Measurements from ENCODE around the gene LPCAT2. TPM values are rescaled to one million over a fixed set of nuclear protein-coding genes. Genes with fewer than 3 reads are reported as not detected.

The LPCAT2 gene
- polyA plus RNA-seq, 1 donor: 6.1 TPM

GRCh38 chr16:55568207-55568606 is 59.3 kb downstream of the LPCAT2 start:
- H3K36me3 ChIP-seq (ENCODE audit: control insufficient read depth, insufficient read depth, low read length): no peaks in the 10 kb centered on the region
- 70% methylated on average over 3 of the region's 3 CpGs for WGBS (ENCODE audit: insufficient coverage, low lambda C conversion rate)
- no peaks in the 10 kb centered on the region for H3K4me1 ChIP-seq (ENCODE audit: control insufficient read depth, insufficient read depth, low read length)
- H3K27ac ChIP-seq (ENCODE audit: low read length): no peak overlapping the region
- no peaks in the 10 kb centered on the region for H3K9me3 ChIP-seq (ENCODE audit: control insufficient read depth, low read depth, low read length)
- DNase-seq: no peak
- no peaks in the 10 kb centered on the region for H3K27me3 ChIP-seq (ENCODE audit: control insufficient read depth, insufficient read depth, low read length)
- H3K4me3 ChIP-seq (ENCODE audit: low read length): no peak overlapping the region

DNA sequence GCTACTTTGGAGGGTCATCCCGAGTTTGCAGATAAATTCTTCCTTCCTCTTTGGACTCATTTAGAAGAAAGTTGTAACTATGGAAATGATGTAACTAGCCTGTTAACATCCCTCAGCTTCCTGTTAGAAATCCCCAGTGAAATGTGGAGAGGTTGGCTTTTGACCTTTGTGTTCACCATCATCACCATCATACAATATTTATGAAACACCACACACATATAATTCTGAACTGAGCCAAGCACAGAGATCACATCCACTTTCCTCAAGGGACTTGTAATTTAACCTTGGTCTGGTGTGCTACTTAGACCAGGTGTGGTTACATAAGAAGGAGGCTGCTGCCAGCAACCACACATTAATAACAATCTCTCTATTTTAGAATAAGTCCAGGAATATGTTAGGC is 60.2 kb downstream of the LPCAT2 start:
- no peaks in the 10 kb centered on the region for H3K36me3 ChIP-seq (ENCODE audit: control insufficient read depth, insufficient read depth, low read length)
- H3K4me1 ChIP-seq (ENCODE audit: control insufficient read depth, insufficient read depth, low read length): no peaks in the 10 kb centered on the region
- no peaks in the 10 kb centered on the region for H3K27me3 ChIP-seq (ENCODE audit: control insufficient read depth, insufficient read depth, low read length)
- no peak overlapping the region for H3K27ac ChIP-seq (ENCODE audit: low read length)
- no peak overlapping the region for H3K4me3 ChIP-seq (ENCODE audit: low read length)
- WGBS (ENCODE audit: insufficient coverage, low lambda C conversion rate): no CpG with 5 or more reads among the region's 1 CpG
- DNase-seq: no peak
- no peaks in the 10 kb centered on the region for H3K9me3 ChIP-seq (ENCODE audit: control insufficient read depth, low read depth, low read length)

DNA sequence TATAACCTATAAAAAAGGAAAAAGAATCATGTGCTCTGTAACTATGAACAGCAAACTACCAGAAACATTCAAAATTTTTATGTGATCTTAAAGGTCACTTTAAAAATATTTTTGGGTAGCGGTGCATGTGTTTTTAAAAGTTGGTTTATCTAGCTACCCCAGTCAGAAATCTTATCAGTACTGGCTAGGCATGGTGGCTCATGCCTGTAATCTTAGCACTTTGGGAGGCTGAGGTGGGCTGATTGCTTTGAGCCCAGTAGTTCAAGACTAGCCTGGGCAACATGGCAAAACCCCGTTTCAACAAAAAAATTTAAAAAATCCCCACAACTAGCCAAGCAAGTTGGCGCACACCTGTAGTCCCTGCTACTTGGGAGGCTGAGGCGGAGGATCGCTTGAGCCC is 61.3 kb downstream of the LPCAT2 start:
- Histone ChIP-seq H3K4me1 (ENCODE audit: control insufficient read depth, insufficient read depth, low read length) (no peaks in the 10 kb centered on the region), H3K4me3 (ENCODE audit: low read length) (no peak overlapping the region), H3K27ac (ENCODE audit: low read length) (no peak overlapping the region), H3K9me3 (ENCODE audit: control insufficient read depth, low read depth, low read length) (no peaks in the 10 kb centered on the region), H3K27me3 (ENCODE audit: control insufficient read depth, insufficient read depth, low read length) (no peaks in the 10 kb centered on the region), H3K36me3 (ENCODE audit: control insufficient read depth, insufficient read depth, low read length) (no peaks in the 10 kb centered on the region)
- no peak for DNase-seq
- WGBS (ENCODE audit: insufficient coverage, low lambda C conversion rate): 100% methylated on average over 1 of the region's 5 CpGs

DNA sequence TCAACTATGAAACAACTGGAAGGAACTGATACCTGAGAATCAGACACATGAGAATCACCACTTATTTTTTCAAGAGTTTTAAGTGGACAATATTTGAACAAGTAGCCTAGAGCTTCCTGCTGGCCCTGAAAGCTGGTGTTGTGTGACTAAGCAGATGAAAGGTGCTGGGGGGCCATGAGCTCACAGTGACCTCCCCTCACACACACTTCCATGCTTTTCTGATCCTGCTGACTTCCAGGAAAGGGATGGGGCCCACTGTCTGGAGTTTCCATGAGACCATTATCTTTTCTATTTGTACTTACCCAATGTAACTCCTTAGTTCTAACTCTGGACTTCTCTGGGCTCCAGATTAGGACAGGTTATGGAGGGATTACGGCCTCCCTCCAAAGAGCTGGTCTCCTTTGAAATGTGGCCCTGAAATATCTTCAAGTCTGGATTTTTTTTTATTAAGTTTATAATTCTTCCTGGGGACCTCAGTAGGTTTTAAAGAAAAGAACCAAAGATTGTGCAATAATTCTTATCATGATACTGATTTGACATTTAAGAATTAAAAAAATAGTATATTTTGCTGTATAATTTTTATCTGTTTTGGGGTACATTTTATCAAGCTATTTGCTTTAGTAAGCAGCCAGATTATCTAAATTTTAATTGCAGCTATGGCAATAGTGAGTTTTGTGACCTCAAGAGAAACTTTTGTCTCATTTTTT is 62.5 kb downstream of the LPCAT2 start:
- no CpG with 5 or more reads among the region's 1 CpG for WGBS (ENCODE audit: insufficient coverage, low lambda C conversion rate)
- no peaks in the 10 kb centered on the region for H3K9me3 ChIP-seq (ENCODE audit: control insufficient read depth, low read depth, low read length)

GRCh38 chr16:55572439-55572838 is 63.6 kb downstream of the LPCAT2 start:
- no peak overlapping the region for H3K4me3 ChIP-seq (ENCODE audit: low read length)
- no peak for DNase-seq
- H3K4me1 ChIP-seq (ENCODE audit: control insufficient read depth, insufficient read depth, low read length): no peaks in the 10 kb centered on the region
- H3K9me3 ChIP-seq (ENCODE audit: control insufficient read depth, low read depth, low read length): no peaks in the 10 kb centered on the region
- H3K27me3 ChIP-seq (ENCODE audit: control insufficient read depth, insufficient read depth, low read length): no peaks in the 10 kb centered on the region
- WGBS (ENCODE audit: insufficient coverage, low lambda C conversion rate): no CpG with 5 or more reads among the region's 4 CpGs
- no peak overlapping the region for H3K27ac ChIP-seq (ENCODE audit: low read length)
- H3K36me3 ChIP-seq (ENCODE audit: control insufficient read depth, insufficient read depth, low read length): no peaks in the 10 kb centered on the region

More for the DNA sequence above, 62.5 kb downstream of the LPCAT2 start:
- Histone ChIP-seq H3K27me3 (ENCODE audit: control insufficient read depth, insufficient read depth, low read length) (no peaks in the 10 kb centered on the region), H3K36me3 (ENCODE audit: control insufficient read depth, insufficient read depth, low read length) (no peaks in the 10 kb centered on the region), H3K27ac (ENCODE audit: low read length) (no peak overlapping the region), H3K4me1 (ENCODE audit: control insufficient read depth, insufficient read depth, low read length) (no peaks in the 10 kb centered on the region), H3K4me3 (ENCODE audit: low read length) (no peak overlapping the region)
- DNase-seq: no peak

DNA sequence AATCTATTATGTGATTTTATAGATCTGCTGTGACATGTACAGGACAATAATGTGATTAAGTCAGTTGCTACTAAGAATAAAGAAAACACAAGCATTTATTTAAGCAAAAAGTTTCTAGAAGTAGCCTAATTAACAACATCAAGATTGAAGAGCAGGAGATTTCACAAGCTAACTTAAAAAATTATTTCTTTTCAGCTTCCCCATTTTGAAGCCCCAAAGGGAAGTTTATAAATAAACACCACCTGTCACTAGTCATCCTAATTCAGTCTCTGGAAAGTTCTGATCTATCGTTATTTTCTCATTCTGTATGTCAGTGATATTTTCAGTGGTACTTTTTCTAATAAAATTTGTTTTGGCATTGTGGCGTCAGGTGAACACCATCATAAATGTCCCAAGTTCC is 65.9 kb downstream of the LPCAT2 start:
- WGBS (ENCODE audit: insufficient coverage, low lambda C conversion rate): no CpG with 5 or more reads among the region's 2 CpGs
- DNase-seq: no peak
- H3K27ac ChIP-seq (ENCODE audit: low read length): no peak overlapping the region
- H3K9me3 ChIP-seq (ENCODE audit: control insufficient read depth, low read depth, low read length): no peaks in the 10 kb centered on the region
- H3K36me3 ChIP-seq (ENCODE audit: control insufficient read depth, insufficient read depth, low read length): peaks cover 2% of the 10 kb centered on the region
- no peak overlapping the region for H3K4me3 ChIP-seq (ENCODE audit: low read length)
- H3K4me1 ChIP-seq (ENCODE audit: control insufficient read depth, insufficient read depth, low read length): no peaks in the 10 kb centered on the region
- H3K27me3 ChIP-seq (ENCODE audit: control insufficient read depth, insufficient read depth, low read length): no peaks in the 10 kb centered on the region

DNA sequence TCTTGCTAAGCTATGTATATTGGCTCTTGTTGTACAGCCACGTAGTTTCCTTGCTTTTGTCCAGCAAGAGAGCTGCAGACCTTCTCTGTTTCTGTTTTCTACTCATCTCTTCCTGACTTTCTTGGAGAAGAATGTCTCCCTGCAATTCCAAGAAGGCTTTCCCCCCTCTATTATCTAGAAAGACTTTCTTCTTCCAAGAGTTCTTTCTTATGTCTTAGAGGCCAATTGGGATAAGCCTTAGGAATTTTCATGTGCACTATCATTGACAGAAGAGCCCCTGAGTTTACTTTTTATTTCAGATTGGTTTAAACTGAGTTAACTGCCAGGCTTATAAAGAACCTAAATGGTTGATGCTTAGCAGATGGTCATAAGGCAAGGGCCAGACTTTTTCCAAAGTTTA is 66.6 kb downstream of the LPCAT2 start:
- H3K4me1 ChIP-seq (ENCODE audit: control insufficient read depth, insufficient read depth, low read length): no peaks in the 10 kb centered on the region
- H3K27ac ChIP-seq (ENCODE audit: low read length): no peak overlapping the region
- DNase-seq: no peak
- H3K4me3 ChIP-seq (ENCODE audit: low read length): no peak overlapping the region
- no CpG with 5 or more reads among the region's 1 CpG for WGBS (ENCODE audit: insufficient coverage, low lambda C conversion rate)
- H3K27me3 ChIP-seq (ENCODE audit: control insufficient read depth, insufficient read depth, low read length): no peaks in the 10 kb centered on the region
- no peaks in the 10 kb centered on the region for H3K9me3 ChIP-seq (ENCODE audit: control insufficient read depth, low read depth, low read length)
- H3K36me3 ChIP-seq (ENCODE audit: control insufficient read depth, insufficient read depth, low read length): peaks cover 2% of the 10 kb centered on the region

DNA sequence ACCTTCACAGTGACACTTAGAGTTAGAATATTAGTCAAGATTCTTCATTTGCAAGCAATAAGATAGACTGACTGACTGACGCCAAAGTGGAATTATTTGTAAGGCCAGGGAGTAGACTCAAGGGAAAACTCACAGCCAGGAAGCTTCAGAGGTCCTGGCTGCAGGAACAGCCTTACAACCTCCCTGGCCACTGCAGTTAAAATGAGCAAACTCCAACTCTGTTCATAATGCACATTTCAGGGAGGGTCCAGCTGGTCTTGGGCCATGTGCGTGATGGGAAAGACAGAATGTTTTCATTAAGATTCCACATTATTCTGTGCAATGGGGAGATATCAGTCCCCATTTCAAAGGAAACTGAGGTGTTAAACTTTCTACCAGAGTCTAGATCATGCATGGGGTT is 67.5 kb downstream of the LPCAT2 start:
- Histone ChIP-seq H3K27ac (ENCODE audit: low read length) (no peak overlapping the region), H3K36me3 (ENCODE audit: control insufficient read depth, insufficient read depth, low read length) (peaks cover 2% of the 10 kb centered on the region), H3K4me3 (ENCODE audit: low read length) (no peak overlapping the region), H3K9me3 (ENCODE audit: control insufficient read depth, low read depth, low read length) (no peaks in the 10 kb centered on the region), H3K27me3 (ENCODE audit: control insufficient read depth, insufficient read depth, low read length) (no peaks in the 10 kb centered on the region), H3K4me1 (ENCODE audit: control insufficient read depth, insufficient read depth, low read length) (no peaks in the 10 kb centered on the region)
- WGBS (ENCODE audit: insufficient coverage, low lambda C conversion rate): no CpG with 5 or more reads among the region's 2 CpGs
- no peak for DNase-seq

GRCh38 chr16:55577887-55578286 is 69.0 kb downstream of the LPCAT2 start:
- H3K27me3 ChIP-seq (ENCODE audit: control insufficient read depth, insufficient read depth, low read length): no peaks in the 10 kb centered on the region
- H3K4me1 ChIP-seq (ENCODE audit: control insufficient read depth, insufficient read depth, low read length): no peaks in the 10 kb centered on the region
- H3K4me3 ChIP-seq (ENCODE audit: low read length): no peak overlapping the region
- WGBS (ENCODE audit: insufficient coverage, low lambda C conversion rate): 81% methylated on average over 2 of the region's 3 CpGs
- no peak overlapping the region for H3K27ac ChIP-seq (ENCODE audit: low read length)
- peaks cover 2% of the 10 kb centered on the region for H3K36me3 ChIP-seq (ENCODE audit: control insufficient read depth, insufficient read depth, low read length)
- DNase-seq: no peak
- H3K9me3 ChIP-seq (ENCODE audit: control insufficient read depth, low read depth, low read length): no peaks in the 10 kb centered on the region

DNA sequence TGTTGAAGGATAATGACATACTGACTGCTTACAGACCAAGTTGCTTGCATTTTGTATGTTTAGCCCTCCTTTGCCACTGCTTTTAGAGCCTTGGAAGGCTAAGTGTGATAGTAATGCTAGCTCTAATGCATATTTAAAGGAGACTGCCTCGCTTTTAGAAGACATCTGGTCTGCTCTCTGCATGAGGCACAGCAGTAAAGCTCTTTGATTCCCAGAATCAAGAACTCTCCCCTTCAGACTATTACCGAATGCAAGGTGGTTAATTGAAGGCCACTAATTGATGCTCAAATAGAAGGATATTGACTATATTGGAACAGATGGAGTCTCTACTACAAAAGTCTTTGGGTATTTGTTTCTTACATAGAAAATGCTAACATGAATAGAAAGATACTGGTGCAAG is 76.8 kb downstream of the LPCAT2 start:
- no CpG with 5 or more reads among the region's 2 CpGs for WGBS (ENCODE audit: insufficient coverage, low lambda C conversion rate)
- Histone ChIP-seq H3K36me3 (ENCODE audit: control insufficient read depth, insufficient read depth, low read length) (no peaks in the 10 kb centered on the region), H3K4me3 (ENCODE audit: low read length) (no peak overlapping the region), H3K27me3 (ENCODE audit: control insufficient read depth, insufficient read depth, low read length) (no peaks in the 10 kb centered on the region), H3K4me1 (ENCODE audit: control insufficient read depth, insufficient read depth, low read length) (no peaks in the 10 kb centered on the region), H3K27ac (ENCODE audit: low read length) (no peak overlapping the region), H3K9me3 (ENCODE audit: control insufficient read depth, low read depth, low read length) (no peaks in the 10 kb centered on the region)
- DNase-seq: no peak

- no peak overlapping the region for H3K4me3 ChIP-seq (ENCODE audit: low read length)
- no peaks in the 10 kb centered on the region for H3K36me3 ChIP-seq (ENCODE audit: control insufficient read depth, insufficient read depth, low read length)
- DNase-seq: no peak
- H3K27ac ChIP-seq (ENCODE audit: low read length): no peak overlapping the region
- H3K4me1 ChIP-seq (ENCODE audit: control insufficient read depth, insufficient read depth, low read length): no peaks in the 10 kb centered on the region
- 100% methylated on average over 1 of the region's 6 CpGs for WGBS (ENCODE audit: insufficient coverage, low lambda C conversion rate)
- H3K27me3 ChIP-seq (ENCODE audit: control insufficient read depth, insufficient read depth, low read length): no peaks in the 10 kb centered on the region
- H3K9me3 ChIP-seq (ENCODE audit: control insufficient read depth, low read depth, low read length): no peaks in the 10 kb centered on the region
Observed at GRCh38 chr16:55588799-55589198, 79.9 kb downstream of the LPCAT2 start.

All from large intestine (tissue), 3 donors.